Vagina (tissue), 2 donors: ENCODE measurements around the gene CIITA. TPM values are rescaled to one million over a fixed set of nuclear protein-coding genes. Genes with fewer than 3 reads are reported as not detected.

Experiments used
- DNase-seq, 2 donors: peaks; one replicate each; pipeline ENCODE4 v3.0.0-alpha.2; 2017; ENCODE audit errors: extremely low spot score in 2 of 2
- H3K27ac ChIP-seq: fragments of 200-600 bp; sonication (generic); one replicate; pipeline ENCODE4 v1.5.1; 2019
- H3K27me3 ChIP-seq: fragments of 200-600 bp; sonication (generic); one replicate; pipeline ENCODE4 v1.5.1; 2019
- H3K36me3 ChIP-seq, 2 donors: fragments of 200-600 bp; sonication (generic); one replicate each; pipeline ENCODE4 v1.5.1; 2017 to 2019
- H3K4me1 ChIP-seq: fragments of 200-600 bp; sonication (generic); one replicate; pipeline ENCODE4 v1.5.1; 2019
- H3K4me3 ChIP-seq, 2 donors: fragments of 200-600 bp; sonication (generic); 1 replicate in 1 of 2; 2 replicates in 1 of 2; pipeline ENCODE4 v1.5.1; 2016 to 2019
- H3K9me3 ChIP-seq: fragments of 200-600 bp; sonication (generic); one replicate; pipeline ENCODE4 v1.5.1; 2019
- POLR2A ChIP-seq, 2 donors: fragments of 450-650 bp; IDR thresholded peaks; one replicate each; pipeline ENCODE4 v1.6.1; 2017; ENCODE audit warnings: antibody characterized with exemption in 2 of 2, mild to moderate bottlenecking in 2 of 2, moderate library complexity in 2 of 2
- POLR2AphosphoS5 ChIP-seq, 2 donors: sonication (generic); formaldehyde crosslinking; IDR thresholded peaks; one replicate each; pipeline ENCODE4 v1.9.0; 2017; ENCODE audit warnings: antibody characterized with exemption in 2 of 2, mild to moderate bottlenecking in 2 of 2, low read depth in 1 of 2; ENCODE audit not compliant: insufficient read depth in 1 of 2
- intact Hi-C: fragments of 100-400 bp; cut with DNase I; formaldehyde crosslinking; loops from one replicate; pipeline ENCODE4 v1.15.1; 2023
- total RNA-seq: library from RNA; depleted of rRNA; stranded (reverse); fragments of >200 nt; gene quantifications from one replicate; pipeline ENCODE4 v1.2.3, GENCODE V29; 2016
- TF ChIP-seq, protein P1 (sequence below), 3 experiments: fragments of 450-650 bp in 2 of 3; fragments of 200-600 bp in 1 of 3; sonication (generic) in 1 of 3; IDR thresholded peaks; one replicate each; pipeline ENCODE4 v1.5.1; 2017 to 2019; ENCODE audit warnings: antibody characterized with exemption in 3 of 3, mild to moderate bottlenecking in 2 of 3, moderate library complexity in 2 of 3

CIITA gene
- total RNA-seq, 1 donor from 2014 or later: 16.7 TPM

DNA sequence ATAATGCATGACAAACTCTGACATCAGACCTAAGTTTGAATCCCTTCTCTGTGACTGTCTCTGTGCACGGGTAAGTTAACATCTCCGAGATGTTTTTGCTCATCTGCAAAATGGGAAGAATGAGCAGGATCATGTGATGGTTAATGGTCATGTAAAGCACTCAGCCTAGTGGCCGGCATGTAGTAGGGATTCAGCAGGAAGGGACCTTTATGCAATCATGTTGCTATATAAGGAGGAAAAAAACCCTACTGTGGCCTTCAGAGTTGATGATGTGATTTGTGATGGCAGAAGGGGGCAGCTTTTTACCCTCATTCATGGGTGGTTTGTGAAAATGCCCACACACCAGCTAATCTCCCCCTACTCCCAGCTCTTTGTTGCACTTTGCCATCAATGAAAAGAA is 91.5 kb downstream of the CIITA start:
- no peak overlapping the region for H3K4me3 ChIP-seq
- peaks cover 0 to 21% of the 10 kb centered on the region in 2 donors for H3K36me3 ChIP-seq
- H3K9me3 ChIP-seq: no peaks in the 10 kb centered on the region
- no peaks in the 10 kb centered on the region for H3K27me3 ChIP-seq
- no peak for DNase-seq
- intact Hi-C loops: loop anchor here (2.0 kb wide), 1 partner anchor 280 kb away; no protein-coding TSS in a partner anchor
- H3K4me1 ChIP-seq: peaks cover 15% of the 10 kb centered on the region
- TF ChIP-seq POLR2AphosphoS5 (IDR thresholded peaks at IDR 0.05; ENCODE audit: insufficient read depth in 1 of 2, low read depth in 1 of 2) (no peak), POLR2A (IDR thresholded peaks at IDR 0.05) (no peak)
- TF ChIP-seq, protein P1, sequence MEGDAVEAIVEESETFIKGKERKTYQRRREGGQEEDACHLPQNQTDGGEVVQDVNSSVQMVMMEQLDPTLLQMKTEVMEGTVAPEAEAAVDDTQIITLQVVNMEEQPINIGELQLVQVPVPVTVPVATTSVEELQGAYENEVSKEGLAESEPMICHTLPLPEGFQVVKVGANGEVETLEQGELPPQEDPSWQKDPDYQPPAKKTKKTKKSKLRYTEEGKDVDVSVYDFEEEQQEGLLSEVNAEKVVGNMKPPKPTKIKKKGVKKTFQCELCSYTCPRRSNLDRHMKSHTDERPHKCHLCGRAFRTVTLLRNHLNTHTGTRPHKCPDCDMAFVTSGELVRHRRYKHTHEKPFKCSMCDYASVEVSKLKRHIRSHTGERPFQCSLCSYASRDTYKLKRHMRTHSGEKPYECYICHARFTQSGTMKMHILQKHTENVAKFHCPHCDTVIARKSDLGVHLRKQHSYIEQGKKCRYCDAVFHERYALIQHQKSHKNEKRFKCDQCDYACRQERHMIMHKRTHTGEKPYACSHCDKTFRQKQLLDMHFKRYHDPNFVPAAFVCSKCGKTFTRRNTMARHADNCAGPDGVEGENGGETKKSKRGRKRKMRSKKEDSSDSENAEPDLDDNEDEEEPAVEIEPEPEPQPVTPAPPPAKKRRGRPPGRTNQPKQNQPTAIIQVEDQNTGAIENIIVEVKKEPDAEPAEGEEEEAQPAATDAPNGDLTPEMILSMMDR (IDR thresholded peaks at IDR 0.05): no peak
- no peak overlapping the region for H3K27ac ChIP-seq

DNA sequence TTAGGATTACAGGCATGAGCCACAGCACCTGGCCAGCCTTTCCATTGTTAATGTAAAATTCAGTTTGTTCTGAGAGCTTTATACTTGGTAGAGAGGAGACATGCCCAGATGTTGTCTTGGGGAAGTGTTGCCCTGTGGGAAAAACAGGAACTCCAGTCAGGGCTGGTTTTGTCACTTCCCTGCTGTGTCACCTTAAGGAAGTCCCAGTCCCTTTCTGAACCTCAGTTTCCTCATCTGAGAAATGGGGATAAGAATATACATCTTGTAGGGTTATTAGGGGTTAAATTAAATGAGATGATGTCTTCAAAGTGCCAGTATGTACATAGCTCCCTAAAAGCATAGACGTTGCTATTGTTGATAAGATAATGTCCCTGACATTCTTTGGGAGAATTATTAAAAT is 92.6 kb downstream of the CIITA start:
- peaks cover 0 to 17% of the 10 kb centered on the region in 2 donors for H3K36me3 ChIP-seq
- H3K9me3 ChIP-seq: no peaks in the 10 kb centered on the region
- DNase-seq: no peak
- H3K27me3 ChIP-seq: no peaks in the 10 kb centered on the region
- no peak overlapping the region for H3K27ac ChIP-seq
- H3K4me1 ChIP-seq: peaks cover 9% of the 10 kb centered on the region
- intact Hi-C loops: loop anchor here (2.0 to 10.0 kb wide), 3 partner anchors 135 to 287 kb away; partner anchors contain the start of gene SOCS1
- TF ChIP-seq, protein P1 (IDR thresholded peaks at IDR 0.05): no peak
- TF ChIP-seq POLR2AphosphoS5 (IDR thresholded peaks at IDR 0.05; ENCODE audit: insufficient read depth in 1 of 2, low read depth in 1 of 2): no peak
- TF ChIP-seq POLR2A (IDR thresholded peaks at IDR 0.05): no peak
- H3K4me3 ChIP-seq: no peak overlapping the region

DNA sequence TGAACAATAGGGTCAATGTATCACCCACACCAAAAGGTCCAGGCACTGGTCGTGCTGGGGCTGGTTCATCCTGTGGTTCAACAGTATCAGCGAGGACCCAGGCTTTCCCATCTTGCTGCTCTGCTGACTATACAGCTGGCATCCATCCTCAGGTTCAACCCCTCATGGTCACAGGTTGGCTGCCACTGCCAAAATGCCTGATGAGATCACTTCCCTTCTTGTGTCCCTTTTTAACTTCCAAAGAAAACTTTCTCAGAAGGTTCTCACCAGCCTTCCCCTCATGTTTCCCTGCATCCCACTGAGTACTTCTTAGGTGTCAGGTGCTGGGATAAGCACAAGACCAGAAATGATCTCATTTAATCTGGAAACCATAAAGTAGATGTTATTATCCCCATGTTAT is 93.1 kb downstream of the CIITA start:
- H3K4me3 ChIP-seq: no peak overlapping the region
- intact Hi-C loops: loop anchor here (2.0 to 10.0 kb wide), 2 partner anchors 135 to 287 kb away; partner anchors contain the start of gene SOCS1
- H3K4me1 ChIP-seq: peaks cover 9% of the 10 kb centered on the region
- TF ChIP-seq, protein P1 (IDR thresholded peaks at IDR 0.05): no peak
- TF ChIP-seq POLR2AphosphoS5 (IDR thresholded peaks at IDR 0.05; ENCODE audit: insufficient read depth in 1 of 2, low read depth in 1 of 2) (no peak), POLR2A (IDR thresholded peaks at IDR 0.05) (no peak)
- DNase-seq: no peak
- H3K36me3 ChIP-seq: peaks cover 0 to 17% of the 10 kb centered on the region in 2 donors
- no peak overlapping the region for H3K27ac ChIP-seq
- no peaks in the 10 kb centered on the region for H3K9me3 ChIP-seq
- no peaks in the 10 kb centered on the region for H3K27me3 ChIP-seq

DNA sequence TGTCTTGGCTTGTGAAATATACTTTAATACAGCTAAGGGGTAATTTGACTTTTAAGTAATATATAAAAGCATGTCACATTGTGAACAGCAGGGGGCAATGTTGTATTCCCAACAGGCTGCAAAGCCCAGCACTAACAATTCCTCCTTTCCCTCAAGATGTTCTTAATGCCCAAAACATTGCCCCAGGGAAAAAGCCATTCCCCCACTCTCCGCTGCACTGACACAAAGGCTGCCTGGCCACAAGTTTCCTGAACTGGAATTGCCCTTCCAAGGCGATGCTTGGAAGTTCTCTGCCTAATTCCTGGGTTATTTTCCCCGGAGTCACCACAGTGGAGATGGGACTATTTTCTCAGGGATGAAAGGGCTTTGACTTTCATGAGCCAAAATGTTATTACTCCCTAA is 94.6 kb downstream of the CIITA start:
- Histone ChIP-seq H3K36me3 (peaks cover 0 to 17% of the 10 kb centered on the region in 2 donors), H3K4me3 (no peak overlapping the region), H3K27ac (peak overlapping the region; percentile 53), H3K27me3 (no peaks in the 10 kb centered on the region), H3K9me3 (no peaks in the 10 kb centered on the region), H3K4me1 (peaks cover 9% of the 10 kb centered on the region)
- intact Hi-C loops: loop anchor here (2.0 to 10.0 kb wide), 2 partner anchors 133 to 285 kb away; partner anchors contain the start of gene SOCS1
- TF ChIP-seq, protein P1 (IDR thresholded peaks at IDR 0.05): peak; percentile 64 to 92 (median 78)
- TF ChIP-seq POLR2AphosphoS5 (IDR thresholded peaks at IDR 0.05; ENCODE audit: insufficient read depth in 1 of 2, low read depth in 1 of 2): no peak
- no peak for DNase-seq

DNA sequence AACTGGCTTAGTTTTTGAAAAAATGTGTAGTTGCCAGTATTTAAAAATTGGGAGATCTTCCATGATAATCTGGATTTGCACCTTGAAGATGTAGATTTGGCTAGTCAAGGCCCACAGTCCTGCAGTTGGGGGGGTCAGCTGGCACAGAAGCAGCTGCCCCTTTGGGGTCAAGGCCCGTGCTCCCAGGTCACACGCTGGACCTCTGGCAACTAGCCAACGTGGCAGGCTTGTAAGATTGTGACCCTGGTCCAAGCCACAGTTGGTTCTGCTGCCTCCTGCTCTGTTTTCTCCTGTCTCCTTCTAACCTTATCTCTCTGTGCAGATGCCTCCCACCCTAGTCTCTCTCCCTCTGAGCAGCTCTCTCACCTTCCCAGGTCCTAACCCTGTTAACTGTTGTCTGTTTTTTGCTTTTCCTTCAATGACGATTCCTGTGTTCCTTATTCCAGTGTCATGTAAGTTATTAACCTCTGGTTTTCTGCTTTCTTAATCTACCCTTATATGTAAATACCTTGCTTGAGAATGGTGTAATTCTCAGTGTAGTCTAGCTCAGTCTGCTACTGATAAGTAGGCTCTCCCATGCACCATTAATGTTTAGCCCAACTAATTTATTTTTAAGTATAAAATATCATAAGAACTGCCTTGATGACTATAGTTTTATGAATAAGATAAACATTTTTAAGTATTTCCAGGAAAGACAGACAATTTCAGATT is 95.3 kb downstream of the CIITA start:
- TF ChIP-seq POLR2A (IDR thresholded peaks at IDR 0.05) (no peak), POLR2AphosphoS5 (IDR thresholded peaks at IDR 0.05; ENCODE audit: insufficient read depth in 1 of 2, low read depth in 1 of 2) (no peak)
- TF ChIP-seq, protein P1 (IDR thresholded peaks at IDR 0.05): no peak
- H3K27ac ChIP-seq: peak overlapping the region; percentile 53
- H3K36me3 ChIP-seq: peaks cover 0 to 14% of the 10 kb centered on the region in 2 donors
- intact Hi-C loops: loop anchor here (10.0 kb wide), 1 partner anchor 133 kb away; no protein-coding TSS in a partner anchor
- H3K4me3 ChIP-seq: no peak overlapping the region
- H3K27me3 ChIP-seq: no peaks in the 10 kb centered on the region
- peaks cover 9% of the 10 kb centered on the region for H3K4me1 ChIP-seq
- no peaks in the 10 kb centered on the region for H3K9me3 ChIP-seq
- no peak for DNase-seq
